Vagina (tissue), 2 donors: Measurements from ENCODE around the gene SMC3.

ENCODE experiments used
- POLR2AphosphoS5 ChIP-seq, 2 donors: sonication (generic); formaldehyde crosslinking; IDR thresholded peaks; one replicate each; pipeline ENCODE4 v1.9.0; 2017; ENCODE audit warnings: antibody characterized with exemption in 2 of 2, mild to moderate bottlenecking in 2 of 2, low read depth in 1 of 2; ENCODE audit not compliant: insufficient read depth in 1 of 2
- TF ChIP-seq, protein P1 (sequence below), 3 experiments: fragments of 450-650 bp in 2 of 3; fragments of 200-600 bp in 1 of 3; sonication (generic) in 1 of 3; IDR thresholded peaks; one replicate each; pipeline ENCODE4 v1.5.1; 2017 to 2019; ENCODE audit warnings: antibody characterized with exemption in 3 of 3, mild to moderate bottlenecking in 2 of 3, moderate library complexity in 2 of 3

DNA sequence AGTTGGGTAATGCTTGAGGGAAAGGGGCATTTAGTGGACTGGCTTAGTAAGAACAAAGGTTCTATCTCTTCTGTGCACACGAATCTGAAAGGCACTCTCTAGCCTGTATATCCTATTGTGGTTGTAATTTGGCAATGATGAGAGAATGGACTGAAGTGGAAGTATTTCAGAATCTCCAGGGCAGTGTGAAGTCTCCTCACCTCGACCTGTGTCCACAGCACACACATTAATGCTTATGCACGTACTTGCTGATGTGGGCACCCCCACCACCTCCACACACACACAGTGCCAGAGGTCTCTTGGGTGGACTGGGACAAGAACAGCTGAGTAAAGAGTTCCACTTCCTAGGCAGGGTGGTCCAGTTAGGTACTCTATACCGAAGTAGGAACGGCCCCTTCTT, 6.9 kb downstream of the SMC3 start:
- TF ChIP-seq, protein P1, sequence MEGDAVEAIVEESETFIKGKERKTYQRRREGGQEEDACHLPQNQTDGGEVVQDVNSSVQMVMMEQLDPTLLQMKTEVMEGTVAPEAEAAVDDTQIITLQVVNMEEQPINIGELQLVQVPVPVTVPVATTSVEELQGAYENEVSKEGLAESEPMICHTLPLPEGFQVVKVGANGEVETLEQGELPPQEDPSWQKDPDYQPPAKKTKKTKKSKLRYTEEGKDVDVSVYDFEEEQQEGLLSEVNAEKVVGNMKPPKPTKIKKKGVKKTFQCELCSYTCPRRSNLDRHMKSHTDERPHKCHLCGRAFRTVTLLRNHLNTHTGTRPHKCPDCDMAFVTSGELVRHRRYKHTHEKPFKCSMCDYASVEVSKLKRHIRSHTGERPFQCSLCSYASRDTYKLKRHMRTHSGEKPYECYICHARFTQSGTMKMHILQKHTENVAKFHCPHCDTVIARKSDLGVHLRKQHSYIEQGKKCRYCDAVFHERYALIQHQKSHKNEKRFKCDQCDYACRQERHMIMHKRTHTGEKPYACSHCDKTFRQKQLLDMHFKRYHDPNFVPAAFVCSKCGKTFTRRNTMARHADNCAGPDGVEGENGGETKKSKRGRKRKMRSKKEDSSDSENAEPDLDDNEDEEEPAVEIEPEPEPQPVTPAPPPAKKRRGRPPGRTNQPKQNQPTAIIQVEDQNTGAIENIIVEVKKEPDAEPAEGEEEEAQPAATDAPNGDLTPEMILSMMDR (IDR thresholded peaks at IDR 0.05): no peak
- TF ChIP-seq POLR2AphosphoS5 (IDR thresholded peaks at IDR 0.05; ENCODE audit: insufficient read depth in 1 of 2, low read depth in 1 of 2): no peak
